Small intestine (tissue), 7 donors: ENCODE results near the gene GRID2. TPM values are rescaled to one million over a fixed set of nuclear protein-coding genes. Genes with fewer than 3 reads are reported as not detected.

ENCODE experiments used
- DNase-seq, 2 donors: peaks; one replicate each; pipeline versions ENCODE4 v3.0.0 to v3.0.0-alpha.2; 2013
- FAIRE-seq: peaks from 2 replicates; lab custom pipeline; 2012; peaks lifted over from hg19 to GRCh38; lab: Jason Lieb, UNC
- H3K27ac ChIP-seq, 3 donors: one replicate each; pipeline ENCODE4 v1.5.1; 2013; ENCODE audit warnings: low read length in 2 of 3, mild to moderate bottlenecking in 2 of 3, control low read depth in 1 of 3, inconsistent platforms in 1 of 3, low read depth in 1 of 3, moderate library complexity in 1 of 3
- H3K27me3 ChIP-seq, 3 donors: one replicate each; pipeline ENCODE4 v1.6.1; 2013; ENCODE audit warnings: low read length in 3 of 3, inconsistent platforms in 1 of 3; ENCODE audit not compliant: control insufficient read depth in 3 of 3, insufficient read depth in 3 of 3
- H3K36me3 ChIP-seq, 3 donors: one replicate each; pipeline ENCODE4 v1.6.1; 2013; ENCODE audit warnings: low read length in 3 of 3, inconsistent platforms in 1 of 3, low read depth in 1 of 3, mild to moderate bottlenecking in 1 of 3, moderate library complexity in 1 of 3; ENCODE audit not compliant: control insufficient read depth in 3 of 3, insufficient read depth in 2 of 3
- H3K4me1 ChIP-seq, 3 donors: one replicate each; pipeline ENCODE4 v1.6.1; 2013; ENCODE audit warnings: low read length in 2 of 3, inconsistent platforms in 1 of 3, low read depth in 1 of 3, mild to moderate bottlenecking in 1 of 3, moderate library complexity in 1 of 3; ENCODE audit not compliant: control insufficient read depth in 3 of 3, insufficient read depth in 2 of 3
- H3K4me3 ChIP-seq, 3 donors: one replicate each; pipeline ENCODE4 v1.5.1; 2013; ENCODE audit warnings: low read length in 3 of 3, control low read depth in 1 of 3, inconsistent platforms in 1 of 3, low read depth in 1 of 3, mild to moderate bottlenecking in 1 of 3, moderate library complexity in 1 of 3
- H3K9me3 ChIP-seq, 2 donors: one replicate each; pipeline ENCODE4 v1.6.1; 2013; ENCODE audit warnings: low read depth in 1 of 2, low read length in 1 of 2; ENCODE audit not compliant: control insufficient read depth in 2 of 2, insufficient read depth in 1 of 2
- WGBS, 3 donors: extraction: QIAGEN DNeasy Blood & Tissue Kit; methylation state at CpG; one replicate each; pipeline ENCODE4 v1.1.7; 2013; 5-methylcytosine and 5-hydroxymethylcytosine counted together
- polyA plus RNA-seq, 4 donors: library from polyadenylated mRNA; stranded (reverse) in 3 of 4; unstranded in 1 of 4; fragments of 200-250 nt in 3 of 4; fragments of 120-200 nt in 1 of 4; gene quantifications; one replicate each; pipeline versions ENCODE4 v1.2.1 to v1.2.3, GENCODE V29; 2013
- donor health status: healthy with polysubstance abuse.
- donor health status: control.
- donor health status: control.
- donor health status: Bipolar disorder and iron deficiency.
- donor health status: healthy.

The GRID2 gene
- polyA plus RNA-seq, 4 donors, result 0.06 to 0.27 (median 0.21) TPM; not detected in 1

GRCh38 chr4:92501456-92501855 lies 197.7 kb downstream of the GRID2 start:
- no peaks in the 10 kb centered on the region for H3K9me3 ChIP-seq
- no peak for DNase-seq
- no peak overlapping the region for H3K27ac ChIP-seq
- no peak for FAIRE-seq
- H3K36me3 ChIP-seq, result no peaks in the 10 kb centered on the region
- no peak overlapping the region for H3K4me3 ChIP-seq
- H3K27me3 ChIP-seq, result no peaks in the 10 kb centered on the region
- H3K4me1 ChIP-seq, result no peaks in the 10 kb centered on the region
- WGBS, 3 donors, result 69 to 81% (median 74%) methylated on average over 2 of the region's 2 CpGs

DNA sequence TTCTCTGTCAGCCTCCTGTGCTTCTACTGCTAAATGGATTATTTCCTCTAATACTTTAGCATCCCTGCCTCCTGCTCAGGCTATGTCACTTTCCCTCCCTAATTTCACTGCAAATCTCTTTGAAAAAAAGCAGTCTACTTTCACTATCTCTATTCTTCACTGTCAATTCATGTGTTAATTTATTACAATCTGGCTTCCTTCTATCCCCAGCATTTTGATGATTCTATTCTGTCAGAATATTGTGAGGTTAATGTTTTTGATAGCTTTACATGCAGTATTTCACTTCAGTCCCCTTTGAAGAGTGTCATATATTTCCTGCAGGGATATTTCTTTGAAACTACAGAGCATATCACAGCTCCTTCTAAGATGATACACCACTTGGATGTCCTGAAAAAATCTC lies 203.2 kb downstream of the GRID2 start:
- DNase-seq (no peak), FAIRE-seq (no peak)
- no peaks in the 10 kb centered on the region for H3K4me1 ChIP-seq
- H3K9me3 ChIP-seq, result no peaks in the 10 kb centered on the region
- no peaks in the 10 kb centered on the region for H3K36me3 ChIP-seq
- no peak overlapping the region for H3K27ac ChIP-seq
- no peak overlapping the region for H3K4me3 ChIP-seq
- no peaks in the 10 kb centered on the region for H3K27me3 ChIP-seq

- FAIRE-seq (no peak), DNase-seq (peak; percentile 20 to 22)
- no peak overlapping the region for H3K4me3 ChIP-seq
- H3K9me3 ChIP-seq, result no peaks in the 10 kb centered on the region
- no peaks in the 10 kb centered on the region for H3K27me3 ChIP-seq
- no peaks in the 10 kb centered on the region for H3K4me1 ChIP-seq
- no peaks in the 10 kb centered on the region for H3K36me3 ChIP-seq
- WGBS, 3 donors, result 77 to 89% (median 79%) methylated on average over 1 of the region's 1 CpG
- no peak overlapping the region for H3K27ac ChIP-seq
These were observed 210.9 kb downstream of the GRID2 start for GRCh38 chr4:92514627-92515026.

DNA sequence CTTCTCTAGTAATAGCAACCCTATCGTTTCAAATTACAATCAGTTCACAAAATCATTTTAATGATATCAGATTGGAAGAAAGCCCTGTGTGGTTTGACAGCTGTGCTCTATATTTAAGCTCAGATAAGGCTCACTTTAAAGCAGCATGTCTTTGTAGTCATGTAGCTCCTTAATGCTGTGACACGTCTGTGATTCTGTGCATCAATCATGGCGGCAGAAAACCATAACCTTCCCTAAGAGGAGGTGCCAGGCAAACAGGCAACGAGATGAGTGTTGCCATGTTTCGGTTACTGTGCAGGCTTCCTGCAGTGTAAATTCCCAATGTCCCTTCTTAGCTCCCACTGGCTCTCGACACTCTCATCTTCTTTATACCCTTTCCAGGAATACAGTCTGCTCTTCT lies 212.7 kb downstream of the GRID2 start:
- H3K4me1 ChIP-seq, result no peaks in the 10 kb centered on the region
- no peak overlapping the region for H3K27ac ChIP-seq
- H3K9me3 ChIP-seq, result no peaks in the 10 kb centered on the region
- H3K4me3 ChIP-seq, result no peak overlapping the region
- 77 to 85% (median 80%) methylated on average over 6 of the region's 6 CpGs for WGBS, 3 donors
- FAIRE-seq, result no peak
- no peak for DNase-seq
- H3K27me3 ChIP-seq, result no peaks in the 10 kb centered on the region
- no peaks in the 10 kb centered on the region for H3K36me3 ChIP-seq

- peaks cover 0 to 23% (median 3%) of the 10 kb centered on the region in 3 donors for H3K4me1 ChIP-seq
- H3K36me3 ChIP-seq, result no peaks in the 10 kb centered on the region
- no peak overlapping the region for H3K27ac ChIP-seq
- H3K27me3 ChIP-seq, result no peaks in the 10 kb centered on the region
- no peaks in the 10 kb centered on the region for H3K9me3 ChIP-seq
- H3K4me3 ChIP-seq, result no peak overlapping the region
- DNase-seq (no peak), FAIRE-seq (no peak)
- WGBS, 3 donors, result 88 to 98% (median 90%) methylated on average over 3 of the region's 3 CpGs
These were observed 216.0 kb downstream of the GRID2 start for GRCh38 chr4:92519727-92520126.

DNA sequence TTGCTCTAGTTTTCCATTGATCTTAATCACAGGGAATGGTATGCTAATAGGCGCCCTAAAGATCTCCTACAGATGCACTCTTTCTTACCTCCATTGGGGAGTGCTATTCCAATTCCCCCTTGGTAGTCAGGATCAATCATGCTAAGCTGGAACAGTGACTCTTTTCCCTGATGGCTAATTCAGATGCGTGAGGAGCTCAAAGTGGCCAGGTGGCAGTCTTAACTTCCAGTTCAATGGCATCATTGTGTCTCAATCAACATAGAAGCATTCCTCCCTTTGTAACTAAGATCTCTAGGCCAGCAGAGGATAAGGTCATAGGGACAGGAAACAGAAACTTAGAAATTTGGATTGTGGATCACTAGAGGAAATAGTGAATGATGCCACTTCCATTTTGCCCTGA lies 216.8 kb downstream of the GRID2 start:
- DNase-seq, result no peak
- no peaks in the 10 kb centered on the region for H3K27me3 ChIP-seq
- FAIRE-seq, result no peak

GRCh38 chr4:92521941-92522340 lies 218.2 kb downstream of the GRID2 start:
- WGBS, 3 donors, result 55 to 71% (median 57%) methylated on average over 2 of the region's 2 CpGs
- no peak overlapping the region for H3K4me3 ChIP-seq
- peaks cover 0 to 24% (median 3%) of the 10 kb centered on the region in 3 donors for H3K4me1 ChIP-seq
- no peaks in the 10 kb centered on the region for H3K9me3 ChIP-seq
- H3K27ac ChIP-seq, result no peak overlapping the region
- DNase-seq (no peak), FAIRE-seq (no peak)
- H3K27me3 ChIP-seq, result no peaks in the 10 kb centered on the region
- no peaks in the 10 kb centered on the region for H3K36me3 ChIP-seq

More for the DNA sequence above, 216.8 kb downstream of the GRID2 start:
- Histone ChIP-seq H3K9me3 (no peaks in the 10 kb centered on the region), H3K4me3 (no peak overlapping the region), H3K36me3 (no peaks in the 10 kb centered on the region), H3K4me1 (peaks cover 0 to 24% (median 3%) of the 10 kb centered on the region in 3 donors), H3K27ac (no peak overlapping the region)
- WGBS, 3 donors, result 76 to 92% (median 86%) methylated on average over 2 of the region's 2 CpGs

DNA sequence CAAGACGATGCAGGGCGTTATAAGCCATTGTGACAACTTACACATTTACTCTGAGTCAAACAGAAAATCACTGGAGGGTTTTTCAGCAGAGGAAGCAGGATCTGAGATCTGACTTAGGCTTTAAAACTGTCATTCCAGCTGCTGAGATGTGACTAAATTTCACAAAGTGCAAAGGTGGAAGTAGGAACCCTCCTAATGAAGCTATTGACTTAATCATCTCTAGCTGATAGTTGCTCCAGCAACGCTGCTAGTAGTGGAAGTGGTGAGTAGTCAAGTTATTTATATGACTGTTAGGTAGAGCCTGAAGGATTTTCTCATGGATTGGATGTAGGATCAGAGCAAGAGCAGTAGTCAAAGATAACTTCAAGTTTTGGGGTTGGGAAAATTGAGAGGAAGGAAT lies 218.6 kb downstream of the GRID2 start:
- Histone ChIP-seq H3K27me3 (no peaks in the 10 kb centered on the region), H3K27ac (peak overlapping the region in 1 of 3 donors; percentile 73), H3K36me3 (no peaks in the 10 kb centered on the region), H3K4me1 (peaks cover 0 to 24% (median 3%) of the 10 kb centered on the region in 3 donors), H3K9me3 (no peaks in the 10 kb centered on the region), H3K4me3 (no peak overlapping the region)
- FAIRE-seq (no peak), DNase-seq (peak; percentile 82 to 85)
- 9 to 19% (median 11%) methylated on average over 3 of the region's 3 CpGs for WGBS, 3 donors

- no peak overlapping the region for H3K4me3 ChIP-seq
- no peaks in the 10 kb centered on the region for H3K9me3 ChIP-seq
- H3K4me1 ChIP-seq, result peaks cover 0 to 24% (median 3%) of the 10 kb centered on the region in 3 donors
- no peak for FAIRE-seq
- no peaks in the 10 kb centered on the region for H3K27me3 ChIP-seq
- H3K27ac ChIP-seq, result peak overlapping the region in 1 of 3 donors; percentile 73
- peak; percentile 62 to 67 for DNase-seq
- no peaks in the 10 kb centered on the region for H3K36me3 ChIP-seq
These were observed 220.4 kb downstream of the GRID2 start for GRCh38 chr4:92524131-92524530.
